Ishikawa (cell line): ENCODE results near the gene FBXO41.

Experiments
- CEBPB ChIP-seq: IDR thresholded peaks from 2 replicates; pipeline ENCODE4 v1.6.1; 2012
- CREB1 ChIP-seq: IDR thresholded peaks from 2 replicates; pipeline ENCODE4 v1.6.1; 2012; ENCODE audit warnings: low read depth
- EGR1 ChIP-seq: IDR thresholded peaks from 2 replicates; pipeline ENCODE4 v1.6.1; 2012
- EP300 ChIP-seq: IDR thresholded peaks from 2 replicates; pipeline ENCODE4 v1.6.1; 2012; ENCODE audit warnings: borderline replicate concordance
- FOXM1 ChIP-seq: IDR thresholded peaks from 2 replicates; pipeline ENCODE4 v1.6.1; 2012; ENCODE audit warnings: low read depth, borderline replicate concordance
- MAX ChIP-seq: IDR thresholded peaks from 2 replicates; pipeline ENCODE4 v1.6.1; 2012
- NFIC ChIP-seq: IDR thresholded peaks from 2 replicates; pipeline ENCODE4 v1.6.1; 2012
- RAD21 ChIP-seq: IDR thresholded peaks from 2 replicates; pipeline ENCODE4 v1.6.1; 2012; ENCODE audit warnings: low read depth
- REST ChIP-seq: IDR thresholded peaks from 2 replicates; pipeline ENCODE4 v1.6.1; 2012; ENCODE audit warnings: low read depth, mild to moderate bottlenecking
- TAF1 ChIP-seq: IDR thresholded peaks from 2 replicates; pipeline ENCODE4 v1.6.1; 2012; ENCODE audit warnings: low read depth, mild to moderate bottlenecking
- TCF12 ChIP-seq: IDR thresholded peaks from 2 replicates; pipeline ENCODE4 v1.6.1; 2012; ENCODE audit warnings: low read depth
- TEAD4 ChIP-seq: IDR thresholded peaks from 2 replicates; pipeline ENCODE4 v1.6.1; 2012
- USF1 ChIP-seq: IDR thresholded peaks from 2 replicates; pipeline ENCODE4 v1.6.1; 2012
- YY1 ChIP-seq: IDR thresholded peaks from 2 replicates; pipeline ENCODE4 v1.6.1; 2012; ENCODE audit warnings: low read depth
- ZBTB7A ChIP-seq: IDR thresholded peaks from 2 replicates; pipeline ENCODE4 v1.6.1; 2012; ENCODE audit warnings: low read depth

FBXO41 gene

GRCh38 chr2:73208258-73208657 lies 76.0 kb downstream of the FBXO41 start:
- TF ChIP-seq TCF12, result no peak
- no peak for TF ChIP-seq EGR1
- no peak for TF ChIP-seq CEBPB
- TF ChIP-seq MAX, result no peak
- TF ChIP-seq FOXM1, result no peak
- no peak for TF ChIP-seq NFIC
- no peak for TF ChIP-seq EP300
- TF ChIP-seq ZBTB7A, result no peak
- TF ChIP-seq TEAD4, result no peak
- no peak for TF ChIP-seq YY1
- no peak for TF ChIP-seq REST
- no peak for TF ChIP-seq CREB1
- TF ChIP-seq USF1, result no peak
- no peak for TF ChIP-seq TAF1
- TF ChIP-seq RAD21, result no peak

GRCh38 chr2:73205611-73206010 lies 78.7 kb downstream of the FBXO41 start:
- TF ChIP-seq RAD21, result no peak
- TF ChIP-seq USF1, result no peak
- no peak for TF ChIP-seq REST
- TF ChIP-seq TEAD4, result no peak
- no peak for TF ChIP-seq FOXM1
- TF ChIP-seq ZBTB7A, result no peak
